ENCODE results near the gene CAMTA1. TPM values are rescaled to one million over a fixed set of nuclear protein-coding genes. Genes with fewer than 3 reads are reported as not detected.
A peak's percentile ranks its signal among the peaks of the same experiment; 100 is the strongest.

Gene CAMTA1
- polyA plus RNA-seq, 1 experiment, result 64.9 TPM

GRCh38 chr1:6859415-6860343 is 74.4 kb downstream of the CAMTA1 start:
- Histone ChIP-seq H3K27ac (ENCODE audit: low read depth, low read length) (peak overlapping the region; percentile 66), H3K27me3 (ENCODE audit: control insufficient read depth, insufficient read depth, low read length) (no peaks in the 10 kb centered on the region), H3K9me3 (ENCODE audit: control insufficient read depth, insufficient read depth, low read length) (no peaks in the 10 kb centered on the region), H3K4me3 (ENCODE audit: low read depth, low read length) (peak overlapping the region; percentile 27)
- TF ChIP-seq CTCF (IDR thresholded peaks at IDR 0.05; ENCODE audit: low read depth, low read length), result no peak
- POLR2A ChIA-PET, result interaction anchor here (1.0 kb wide), 1 partner anchor 10 kb away, joined by 3 read pairs; no protein-coding TSS in a partner anchor
- CTCF ChIA-PET, result interaction anchor here (1.2 to 2.2 kb wide), 2 partner anchors 15 to 30 kb away, joined by 3 to 12 read pairs; no protein-coding TSS in a partner anchor
- DNase-seq (ENCODE audit: low read depth, low spot score), result peak; percentile 96

GRCh38 chr1:6860401-6860800 is 75.1 kb downstream of the CAMTA1 start:
- CTCF ChIA-PET, result interaction anchor here (1.2 kb wide), 1 partner anchor 16 kb away, joined by 3 read pairs; no protein-coding TSS in a partner anchor
- POLR2A ChIA-PET, result interaction anchor here (1.0 kb wide), 1 partner anchor 10 kb away, joined by 3 read pairs; no protein-coding TSS in a partner anchor
- no peak for TF ChIP-seq CTCF (IDR thresholded peaks at IDR 0.05; ENCODE audit: low read depth, low read length)
- H3K27ac ChIP-seq (ENCODE audit: low read depth, low read length), result peak overlapping the region; percentile 66
- no peak overlapping the region for H3K4me3 ChIP-seq (ENCODE audit: low read depth, low read length)
- DNase-seq (ENCODE audit: low read depth, low spot score), result peak; percentile 23
- H3K27me3 ChIP-seq (ENCODE audit: control insufficient read depth, insufficient read depth, low read length), result no peaks in the 10 kb centered on the region
- H3K9me3 ChIP-seq (ENCODE audit: control insufficient read depth, insufficient read depth, low read length), result no peaks in the 10 kb centered on the region

- CTCF ChIA-PET, result no interaction called here
- POLR2A ChIA-PET, result no interaction called here
- H3K27me3 ChIP-seq (ENCODE audit: control insufficient read depth, insufficient read depth, low read length), result no peaks in the 10 kb centered on the region
These were observed 75.9 kb downstream of the CAMTA1 start for GRCh38 chr1:6861075-6861724.

GRCh38 chr1:6862906-6863305 is 77.7 kb downstream of the CAMTA1 start:
- ChIA-PET POLR2A (no interaction called here), CTCF (interaction anchor here (0.6 kb wide), 1 partner anchor 168 kb away, joined by 3 read pairs; no protein-coding TSS in a partner anchor)
- Histone ChIP-seq H3K27me3 (ENCODE audit: control insufficient read depth, insufficient read depth, low read length) (no peaks in the 10 kb centered on the region), H3K4me3 (ENCODE audit: low read depth, low read length) (no peak overlapping the region), H3K27ac (ENCODE audit: low read depth, low read length) (no peak overlapping the region), H3K9me3 (ENCODE audit: control insufficient read depth, insufficient read depth, low read length) (no peaks in the 10 kb centered on the region)
- TF ChIP-seq CTCF (IDR thresholded peaks at IDR 0.05; ENCODE audit: low read depth, low read length), result no peak
- DNase-seq (ENCODE audit: low read depth, low spot score), result no peak

More at GRCh38 chr1:6861075-6861724, 75.9 kb downstream of the CAMTA1 start:
- TF ChIP-seq CTCF (IDR thresholded peaks at IDR 0.05; ENCODE audit: low read depth, low read length), result no peak
- Histone ChIP-seq H3K27ac (ENCODE audit: low read depth, low read length) (peak overlapping the region; percentile 66), H3K4me3 (ENCODE audit: low read depth, low read length) (no peak overlapping the region), H3K9me3 (ENCODE audit: control insufficient read depth, insufficient read depth, low read length) (no peaks in the 10 kb centered on the region)
- no peak for DNase-seq (ENCODE audit: low read depth, low spot score)
